GM12878 (cell line): ENCODE measurements around the gene NTM. TPM values are rescaled to one million over a fixed set of nuclear protein-coding genes. Genes with fewer than 3 reads are reported as not detected.

Source experiments
- ATAC-seq: fragments of 200-7000 bp; cut with Tn5 transposase; 3 replicates; pipeline ENCODE4 v1.9.1; 2020; ENCODE audit warnings: mild to moderate bottlenecking, moderate library complexity
- BruUV-seq: library from RNA; stranded (reverse); fragments of 400-500 nt; replicated peaks from 2 replicates; lab custom pipeline; 2021; lab: Mats Ljungman, UMichigan
- CTCF ChIA-PET: fragments of 300-600 bp; sonication (Branson Sonifier 250); formaldehyde crosslinking; extraction: SDS; loops from one replicate; lab custom pipeline; 2021; ENCODE audit warnings: inconsistent platforms; lab: Yijun Ruan, JAX
- POLR2A ChIA-PET: fragments of 350-600 bp; formaldehyde crosslinking; extraction: SDS; loops from one replicate; lab custom pipeline; 2021; ENCODE audit warnings: inconsistent platforms; lab: Charles Lee
- RAD21 ChIA-PET: fragments of 300-600 bp; sonication (Branson Sonifier 250); formaldehyde crosslinking; loops from one replicate; lab custom pipeline; 2023; ENCODE audit warnings: antibody characterized with exemption; ENCODE audit not compliant: unreplicated experiment; lab: Charles Lee
- SMC1A ChIA-PET: fragments of 300-600 bp; sonication (Branson Sonifier 250); formaldehyde crosslinking; loops from one replicate; lab custom pipeline; 2023; ENCODE audit not compliant: unreplicated experiment, uncharacterized antibody; lab: Charles Lee
- DNase-seq: peaks from one replicate; pipeline ENCODE4 v3.0.0-alpha.2; 2011; ENCODE audit warnings: low read depth, low spot score
- FAIRE-seq: peaks from 3 replicates; lab custom pipeline; 2011; peaks lifted over from hg19 to GRCh38; lab: Jason Lieb, UNC
- H2AFZ ChIP-seq: 2 replicates; pipeline ENCODE4 v1.6.0; 2011; ENCODE audit warnings: low read depth, low read length, control low read depth; ENCODE audit not compliant: control insufficient read depth
- H3K27ac ChIP-seq: 2 replicates; pipeline ENCODE4 v1.5.1; 2011; ENCODE audit warnings: control low read depth; ENCODE audit not compliant: control insufficient read depth, insufficient read depth
- H3K27me3 ChIP-seq, 2 experiments: replicated peaks in 1 of 2; 2 replicates each; pipeline versions ENCODE4 v1.6.0 to v1.6.1; 2011; ENCODE audit warnings: low read length in 1 of 2; ENCODE audit not compliant: control insufficient read depth in 2 of 2, insufficient read depth in 2 of 2
- H3K36me3 ChIP-seq, 2 experiments: 2 replicates each; pipeline ENCODE4 v1.5.1; 2011; ENCODE audit warnings: low read length in 1 of 2; ENCODE audit not compliant: control insufficient read depth in 2 of 2, insufficient read depth in 2 of 2
- H3K4me1 ChIP-seq: 2 replicates; pipeline ENCODE4 v1.6.1; 2011; ENCODE audit warnings: mild to moderate bottlenecking, low read length, moderate library complexity, mixed read lengths; ENCODE audit not compliant: control insufficient read depth, insufficient read depth
- H3K4me2 ChIP-seq: 2 replicates; pipeline ENCODE4 v1.6.0; 2011; ENCODE audit warnings: control low read depth; ENCODE audit not compliant: control insufficient read depth, insufficient read depth
- H3K4me3 ChIP-seq: fragments of 200-600 bp; sonication (generic); 2 replicates; pipeline ENCODE4 v1.5.1; 2016
- H3K79me2 ChIP-seq: 2 replicates; pipeline ENCODE4 v1.6.0; 2011; ENCODE audit warnings: low read length; ENCODE audit not compliant: control insufficient read depth, insufficient read depth
- H3K9ac ChIP-seq: 2 replicates; pipeline ENCODE4 v1.8.0; 2011; ENCODE audit warnings: low read length, control low read depth, mixed read lengths; ENCODE audit not compliant: control insufficient read depth, insufficient read depth
- H3K9me3 ChIP-seq: replicated peaks from 3 replicates; pipeline ENCODE4 v1.5.1; 2011; ENCODE audit warnings: mild to moderate bottlenecking, low read length; ENCODE audit not compliant: control insufficient read depth, insufficient read depth
- H4K20me1 ChIP-seq: 2 replicates; pipeline ENCODE4 v1.6.0; 2011; ENCODE audit not compliant: control insufficient read depth, insufficient read depth
- BCLAF1 ChIP-seq: fragments of 450-650 bp; IDR thresholded peaks from 2 replicates; pipeline ENCODE4 v1.6.1; 2017; ENCODE audit warnings: antibody characterized with exemption, mild to moderate bottlenecking, moderate library complexity
- BHLHE40 ChIP-seq, 2 experiments: fragments of 450-650 bp in 1 of 2; IDR thresholded peaks; 2 replicates each; pipeline ENCODE4 v1.6.1; 2011 to 2017; ENCODE audit warnings: low read depth in 2 of 2, borderline replicate concordance in 1 of 2, improper control_type of control experiment in 1 of 2, low read length in 1 of 2, mild to moderate bottlenecking in 1 of 2
- CHD4 ChIP-seq: fragments of 200-600 bp; sonication (generic); IDR thresholded peaks from 2 replicates; pipeline ENCODE4 v1.6.1; 2016; ENCODE audit warnings: mild to moderate bottlenecking
- ETV6 ChIP-seq, 2 experiments: fragments of 450-650 bp in 1 of 2; IDR thresholded peaks in 1 of 2; conservative IDR thresholded peaks in 1 of 2; 2 replicates each; pipeline ENCODE4 v1.6.1; 2014; ENCODE audit warnings: antibody characterized with exemption in 1 of 2, borderline replicate concordance in 1 of 2, low read depth in 1 of 2, mild to moderate bottlenecking in 1 of 2, moderate library complexity in 1 of 2
- IRF4 ChIP-seq: IDR thresholded peaks from 2 replicates; pipeline ENCODE4 v1.6.1; 2011; ENCODE audit warnings: low read depth, low read length
- MTA2 ChIP-seq: fragments of 450-650 bp; IDR thresholded peaks from 2 replicates; pipeline ENCODE4 v1.6.1; 2016; ENCODE audit warnings: low read depth, mild to moderate bottlenecking, moderate library complexity
- MTA3 ChIP-seq: IDR thresholded peaks from 2 replicates; pipeline ENCODE4 v1.6.1; 2012; ENCODE audit warnings: low read length, inconsistent platforms, borderline replicate concordance
- NFXL1 ChIP-seq: fragments of 450-650 bp; IDR thresholded peaks from 2 replicates; pipeline ENCODE4 v1.6.1; 2017; ENCODE audit warnings: antibody characterized with exemption, mild to moderate bottlenecking, borderline replicate concordance
- PKNOX1 ChIP-seq: fragments of 450-650 bp; IDR thresholded peaks from 2 replicates; pipeline ENCODE4 v1.6.1; 2016; ENCODE audit warnings: mild to moderate bottlenecking
- PML ChIP-seq: IDR thresholded peaks from 2 replicates; pipeline ENCODE4 v1.6.1; 2012; ENCODE audit warnings: low read length, inconsistent platforms
- TCF7 ChIP-seq: IDR thresholded peaks from 2 replicates; pipeline ENCODE4 v1.6.1; 2014; ENCODE audit warnings: antibody characterized with exemption, borderline replicate concordance
- WGBS: methylation state at CpG from one replicate; pipeline ENCODE4 v1.1.6; 2016; ENCODE audit warnings: low lambda C conversion rate; ENCODE audit not compliant: insufficient replicate concordance, insufficient coverage; ENCODE audit errors: missing lambda C conversion rate; 5-methylcytosine and 5-hydroxymethylcytosine counted together
- in situ Hi-C: fragments of 300-500 bp; cut with MboI; formaldehyde crosslinking; loops from 9 replicates; pipeline ENCODE4 v1.14.3; 2018; ENCODE audit warnings: mixed read lengths
- intact Hi-C: fragments of 100-400 bp; cut with micrococcal nuclease; formaldehyde crosslinking; loops from one replicate; pipeline ENCODE4 v1.14.2; 2022; ENCODE audit not compliant: unreplicated experiment
- polyA plus RNA-seq, 11 experiments: library from polyadenylated mRNA; depleted of rRNA in 4 of 11; unstranded in 6 of 11; stranded (reverse) in 5 of 11; fragments of >200 nt; fragmentation: Nextera tagmentation in 4 of 11; fragmentation: Illumina TruSeq in 1 of 11; extraction: Ambion mirVana in 4 of 11; extraction: Trizol in 1 of 11; gene quantifications; 1 replicate in 1 of 11; 2 replicates in 10 of 11; pipeline versions ENCODE4 v1.2.1 to v1.2.3, GENCODE V29; 2011 to 2016; ENCODE audit warnings: inconsistent platforms in 2 of 11, missing spikeins in 2 of 11, low read depth in 1 of 11
- total RNA-seq, 4 experiments: library from RNA; depleted of rRNA in 3 of 4; stranded (reverse); fragments of >200 nt in 3 of 4; fragmentation: Illumina TruSeq in 1 of 4; extraction: Trizol in 1 of 4; gene quantifications; 2 replicates each; pipeline versions ENCODE4 v1.2.1 to v1.2.3, GENCODE V29; 2013 to 2021

The NTM gene
- total and polyA plus RNA-seq, 10 of the 15 experiments (the other 5 are each of a cell fraction or from before 2014, with no cell fraction given), result not detected

- no peak overlapping the region for H3K4me3 ChIP-seq
- no TSS peak for BruUV-seq
- intact Hi-C loops, result no loop called here
- POLR2A ChIA-PET, result interaction anchor here (0.5 kb wide), 1 partner anchor 112 kb away, joined by 3 read pairs; no protein-coding TSS in a partner anchor
- H2AFZ ChIP-seq, result no peak overlapping the region
- RAD21 ChIA-PET, result no interaction called here
- FAIRE-seq (no peak), DNase-seq (no peak), ATAC-seq (peak; percentile 75)
- H3K27me3 ChIP-seq, result no peaks in the 10 kb centered on the region
- H3K36me3 ChIP-seq, result no peaks in the 10 kb centered on the region
- CTCF ChIA-PET, result no interaction called here
- H3K79me2 ChIP-seq, result no peaks in the 10 kb centered on the region
- TF ChIP-seq IRF4 (no peak), PKNOX1 (peak; percentile 72)
- SMC1A ChIA-PET, result no interaction called here
- H3K4me2 ChIP-seq, result no peak overlapping the region
- H4K20me1 ChIP-seq, result no peaks in the 10 kb centered on the region
- no peaks in the 10 kb centered on the region for H3K9me3 ChIP-seq
- no peak overlapping the region for H3K9ac ChIP-seq
- no peak overlapping the region for H3K27ac ChIP-seq
- WGBS, result 8% methylated on average over 3 of the region's 3 CpGs
- H3K4me1 ChIP-seq, result no peaks in the 10 kb centered on the region
- in situ Hi-C loops, result no loop called here
Observed at GRCh38 chr11:131328843-131329242, 41.6 kb upstream of the NTM start.

- H3K36me3 ChIP-seq, result no peaks in the 10 kb centered on the region
- TF ChIP-seq PML (no peak), BCLAF1 (no peak), NFXL1 (no peak), TCF7 (no peak), BHLHE40 (IDR thresholded peaks at IDR 0.05; ENCODE audit: borderline replicate concordance in 1 of 2, low read depth in 2 of 2, low read length in 1 of 2) (no peak), MTA2 (no peak), ETV6 (conservative IDR thresholded peaks at IDR 0.05 in 1 of 2, IDR thresholded peaks at IDR 0.05 in 1 of 2; ENCODE audit: borderline replicate concordance in 1 of 2, low read depth in 1 of 2) (no peak), MTA3 (no peak), CHD4 (no peak)
- TF ChIP-seq, all 136 proteins: peak for 0
- ATAC-seq, result no peak
- Histone ChIP-seq H3K9ac (no peak overlapping the region), H3K27me3 (no peaks in the 10 kb centered on the region), H3K27ac (no peak overlapping the region), H4K20me1 (no peaks in the 10 kb centered on the region), H3K9me3 (no peaks in the 10 kb centered on the region), H3K4me1 (no peaks in the 10 kb centered on the region), H2AFZ (no peak overlapping the region), H3K79me2 (no peaks in the 10 kb centered on the region), H3K4me2 (no peak overlapping the region), H3K4me3 (no peak overlapping the region)
- ChIA-PET POLR2A (no interaction called here), SMC1A (no interaction called here), RAD21 (no interaction called here), CTCF (no interaction called here)
- no peak for FAIRE-seq
- intact Hi-C loops, result no loop called here
- WGBS, result 40% methylated on average over 7 of the region's 7 CpGs
- in situ Hi-C loops, result no loop called here
- BruUV-seq, result no TSS peak
- DNase-seq, result no peak
Observed at GRCh38 chr11:131331010-131331409, 39.4 kb upstream of the NTM start.
